Coronary artery (tissue), 2 donors: ENCODE data around the gene SLC25A25.
"Not testable (repeated sequence)": the region's sequence is repeated elsewhere in the genome, so short reads cannot be mapped to it uniquely, and the experiment has no call there.

Source experiments
- DNase-seq: peaks from one replicate; pipeline ENCODE4 v3.0.0-alpha.2; 2017; ENCODE audit warnings: low spot score
- H3K27ac ChIP-seq, 2 donors: fragments of 200-600 bp; sonication (generic); one replicate each; pipeline ENCODE4 v1.5.1; 2016 to 2019
- H3K4me3 ChIP-seq: fragments of 200-600 bp; sonication (generic); 2 replicates; pipeline ENCODE4 v1.5.1; 2016; ENCODE audit warnings: mild to moderate bottlenecking, moderate library complexity
- TF ChIP-seq, protein P1 (sequence below): fragments of 200-600 bp; sonication (generic); IDR thresholded peaks from one replicate; pipeline ENCODE4 v1.5.1; 2019; ENCODE audit warnings: antibody characterized with exemption

The SLC25A25 gene

GRCh38 chr9:128128836-128129590, 61.0 kb downstream of the SLC25A25 start:
- H3K4me3 ChIP-seq = peak overlapping the region; percentile 100
- TF ChIP-seq, protein P1, sequence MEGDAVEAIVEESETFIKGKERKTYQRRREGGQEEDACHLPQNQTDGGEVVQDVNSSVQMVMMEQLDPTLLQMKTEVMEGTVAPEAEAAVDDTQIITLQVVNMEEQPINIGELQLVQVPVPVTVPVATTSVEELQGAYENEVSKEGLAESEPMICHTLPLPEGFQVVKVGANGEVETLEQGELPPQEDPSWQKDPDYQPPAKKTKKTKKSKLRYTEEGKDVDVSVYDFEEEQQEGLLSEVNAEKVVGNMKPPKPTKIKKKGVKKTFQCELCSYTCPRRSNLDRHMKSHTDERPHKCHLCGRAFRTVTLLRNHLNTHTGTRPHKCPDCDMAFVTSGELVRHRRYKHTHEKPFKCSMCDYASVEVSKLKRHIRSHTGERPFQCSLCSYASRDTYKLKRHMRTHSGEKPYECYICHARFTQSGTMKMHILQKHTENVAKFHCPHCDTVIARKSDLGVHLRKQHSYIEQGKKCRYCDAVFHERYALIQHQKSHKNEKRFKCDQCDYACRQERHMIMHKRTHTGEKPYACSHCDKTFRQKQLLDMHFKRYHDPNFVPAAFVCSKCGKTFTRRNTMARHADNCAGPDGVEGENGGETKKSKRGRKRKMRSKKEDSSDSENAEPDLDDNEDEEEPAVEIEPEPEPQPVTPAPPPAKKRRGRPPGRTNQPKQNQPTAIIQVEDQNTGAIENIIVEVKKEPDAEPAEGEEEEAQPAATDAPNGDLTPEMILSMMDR = no peak
- no peak for DNase-seq
- peak overlapping the region; percentile 89 to 96 for H3K27ac ChIP-seq

DNA sequence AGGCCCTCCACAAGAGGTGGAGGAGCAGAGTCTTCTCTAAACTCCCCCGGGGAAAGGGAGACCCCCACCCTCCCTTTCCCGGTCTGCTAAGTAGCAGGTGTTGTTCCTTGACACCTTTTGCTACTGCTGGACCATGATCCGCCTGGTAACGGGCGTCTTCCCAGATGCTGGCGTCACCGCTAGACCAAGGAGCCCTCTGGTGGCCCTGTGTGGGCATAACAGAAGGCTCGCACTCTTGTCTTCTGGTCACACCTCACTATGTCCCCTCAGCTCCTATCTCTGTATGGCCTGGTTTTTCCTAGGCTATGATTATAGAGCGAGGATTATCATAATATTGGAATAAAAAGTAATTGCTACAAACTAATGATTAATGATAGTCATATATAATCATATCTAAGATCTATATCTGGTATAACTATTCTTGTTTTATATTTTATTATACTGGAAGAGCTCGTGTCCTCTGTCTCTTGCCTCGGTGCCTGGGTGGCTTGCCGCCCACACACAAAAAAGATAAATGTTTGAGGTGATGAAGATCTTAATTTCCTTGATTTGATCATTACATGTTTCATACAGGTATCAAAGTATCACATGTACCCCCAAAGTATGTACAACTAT, 62.1 kb downstream of the SLC25A25 start:
- not testable (repeated sequence) for DNase-seq, H3K4me3 ChIP-seq, H3K27ac ChIP-seq
- TF ChIP-seq, protein P1 = peak; percentile 35

DNA sequence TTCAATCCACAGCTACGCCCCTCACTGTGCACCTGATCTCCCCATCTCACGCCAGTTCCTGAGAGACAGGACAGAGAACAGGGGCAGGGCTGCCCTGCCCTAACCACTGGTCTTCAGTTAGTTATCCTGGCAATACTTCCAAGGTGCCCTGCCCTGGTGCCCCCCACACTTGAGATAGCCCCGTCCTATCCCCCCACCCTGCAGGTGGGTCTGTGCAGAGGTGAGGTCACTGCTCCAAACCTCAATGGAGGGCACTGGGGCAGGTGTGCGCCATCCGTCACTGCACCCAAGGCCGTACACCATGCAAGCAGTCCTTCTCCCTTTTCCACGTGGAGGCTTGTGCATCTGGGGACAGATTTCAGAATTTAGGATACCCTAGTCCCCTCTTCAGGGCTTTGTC, 62.6 kb downstream of the SLC25A25 start:
- H3K27ac ChIP-seq, H3K4me3 ChIP-seq, DNase-seq: not testable (repeated sequence)

- not testable (repeated sequence) for H3K27ac ChIP-seq, DNase-seq, H3K4me3 ChIP-seq
Observed at GRCh38 chr9:128131346-128131745, 63.3 kb downstream of the SLC25A25 start.

DNA sequence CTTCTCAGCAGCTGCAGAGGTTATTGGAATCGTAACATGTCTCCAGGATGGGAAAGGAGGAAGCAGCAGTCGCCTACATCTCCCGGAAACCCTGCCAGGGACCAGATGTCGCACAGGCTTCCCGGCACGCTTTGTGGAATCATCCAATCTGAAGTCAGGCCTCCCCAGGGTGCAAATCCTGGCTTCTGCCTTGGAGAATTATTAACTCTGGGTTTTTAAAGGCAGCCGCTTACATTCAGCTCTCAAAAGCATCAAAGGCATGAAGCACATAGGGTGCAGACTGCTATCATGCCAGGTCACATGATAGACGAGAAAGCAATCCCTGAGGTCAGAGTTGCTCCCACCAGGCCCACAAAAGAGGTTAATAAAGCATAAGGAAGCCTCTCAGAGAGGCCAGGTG, 64.1 kb downstream of the SLC25A25 start:
- not testable (repeated sequence) for H3K4me3 ChIP-seq, DNase-seq, H3K27ac ChIP-seq

GRCh38 chr9:128135561-128135960, 67.5 kb downstream of the SLC25A25 start:
- H3K4me3 ChIP-seq = not testable (repeated sequence)

GRCh38 chr9:128136816-128137793, 69.1 kb downstream of the SLC25A25 start:
- no peak overlapping the region for H3K27ac ChIP-seq
- DNase-seq = no peak
- TF ChIP-seq, protein P1 = no peak
- H3K4me3 ChIP-seq = no peak overlapping the region

More at GRCh38 chr9:128135561-128135960, 67.5 kb downstream of the SLC25A25 start:
- not testable (repeated sequence) for H3K27ac ChIP-seq, DNase-seq

DNA sequence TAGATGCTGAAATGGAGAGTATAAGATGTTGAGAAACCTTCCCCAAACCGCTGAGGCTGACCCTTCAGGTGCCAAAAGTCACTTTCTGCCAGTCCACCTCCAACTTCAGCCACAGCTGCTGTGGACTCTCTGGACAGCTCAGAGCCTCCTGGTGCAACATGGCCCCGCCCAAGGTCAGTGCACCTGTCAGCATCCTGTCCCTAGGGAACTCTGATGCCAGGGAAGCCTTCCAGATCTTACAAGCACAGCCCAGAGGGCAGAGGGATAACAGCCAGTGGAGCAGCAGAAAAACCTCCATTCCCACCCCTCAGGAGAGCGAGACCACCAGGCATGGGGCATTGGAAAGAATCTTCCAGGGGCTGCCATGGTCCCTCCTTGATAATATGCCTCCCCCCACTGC, 70.0 kb downstream of the SLC25A25 start:
- H3K27ac ChIP-seq = no peak overlapping the region

More for the DNA sequence above, 70.0 kb downstream of the SLC25A25 start:
- TF ChIP-seq, protein P1 = no peak
- no peak overlapping the region for H3K4me3 ChIP-seq
- no peak for DNase-seq
